Ishikawa (cell line): ENCODE results near the gene TBC1D12.

Source experiments
- CEBPB ChIP-seq: IDR thresholded peaks from 2 replicates; pipeline ENCODE4 v1.6.1; 2012
- CREB1 ChIP-seq: IDR thresholded peaks from 2 replicates; pipeline ENCODE4 v1.6.1; 2012; ENCODE audit warnings: low read depth
- EGR1 ChIP-seq: IDR thresholded peaks from 2 replicates; pipeline ENCODE4 v1.6.1; 2012
- EP300 ChIP-seq: IDR thresholded peaks from 2 replicates; pipeline ENCODE4 v1.6.1; 2012; ENCODE audit warnings: borderline replicate concordance
- FOXM1 ChIP-seq: IDR thresholded peaks from 2 replicates; pipeline ENCODE4 v1.6.1; 2012; ENCODE audit warnings: low read depth, borderline replicate concordance
- NFIC ChIP-seq: IDR thresholded peaks from 2 replicates; pipeline ENCODE4 v1.6.1; 2012
- RAD21 ChIP-seq: IDR thresholded peaks from 2 replicates; pipeline ENCODE4 v1.6.1; 2012; ENCODE audit warnings: low read depth
- REST ChIP-seq: IDR thresholded peaks from 2 replicates; pipeline ENCODE4 v1.6.1; 2012; ENCODE audit warnings: low read depth, mild to moderate bottlenecking
- TAF1 ChIP-seq: IDR thresholded peaks from 2 replicates; pipeline ENCODE4 v1.6.1; 2012; ENCODE audit warnings: low read depth, mild to moderate bottlenecking
- TCF12 ChIP-seq: IDR thresholded peaks from 2 replicates; pipeline ENCODE4 v1.6.1; 2012; ENCODE audit warnings: low read depth
- TEAD4 ChIP-seq: IDR thresholded peaks from 2 replicates; pipeline ENCODE4 v1.6.1; 2012
- USF1 ChIP-seq: IDR thresholded peaks from 2 replicates; pipeline ENCODE4 v1.6.1; 2012
- YY1 ChIP-seq: IDR thresholded peaks from 2 replicates; pipeline ENCODE4 v1.6.1; 2012; ENCODE audit warnings: low read depth
- ZBTB7A ChIP-seq: IDR thresholded peaks from 2 replicates; pipeline ENCODE4 v1.6.1; 2012; ENCODE audit warnings: low read depth
- TF ChIP-seq, protein P1 (sequence below): IDR thresholded peaks from 2 replicates; pipeline ENCODE4 v1.6.1; 2012

The TBC1D12 gene

DNA sequence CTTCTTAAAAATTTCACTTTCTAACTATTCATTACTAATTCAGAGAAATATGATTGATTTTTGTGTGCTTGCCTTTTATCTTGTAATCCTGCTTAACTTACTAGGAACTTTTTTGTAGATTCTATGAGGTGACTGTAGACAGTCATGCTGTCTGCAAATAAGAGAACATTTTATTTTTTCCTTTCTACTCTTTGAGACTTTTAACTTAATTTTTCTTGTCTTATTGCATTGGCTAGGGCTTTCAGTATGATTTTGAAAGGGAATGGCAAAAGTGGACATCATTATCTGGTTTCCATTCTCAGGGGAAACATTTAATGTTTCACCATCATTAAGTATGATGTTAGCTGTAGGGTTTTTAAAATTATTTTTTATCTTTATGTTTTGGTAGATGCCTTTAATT lies 23.6 kb downstream of the TBC1D12 start:
- no peak for TF ChIP-seq REST
- TF ChIP-seq EGR1: no peak
- TF ChIP-seq NFIC: no peak
- no peak for TF ChIP-seq FOXM1
- no peak for TF ChIP-seq TAF1
- no peak for TF ChIP-seq YY1
- TF ChIP-seq TEAD4: no peak
- no peak for TF ChIP-seq CEBPB
- no peak for TF ChIP-seq TCF12
- no peak for TF ChIP-seq RAD21
- no peak for TF ChIP-seq USF1
- TF ChIP-seq EP300: no peak

- TF ChIP-seq ZBTB7A: no peak
- TF ChIP-seq, protein P1, sequence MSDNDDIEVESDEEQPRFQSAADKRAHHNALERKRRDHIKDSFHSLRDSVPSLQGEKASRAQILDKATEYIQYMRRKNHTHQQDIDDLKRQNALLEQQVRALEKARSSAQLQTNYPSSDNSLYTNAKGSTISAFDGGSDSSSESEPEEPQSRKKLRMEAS: no peak
- no peak for TF ChIP-seq FOXM1
- TF ChIP-seq TEAD4: no peak
- no peak for TF ChIP-seq TAF1
- TF ChIP-seq USF1: no peak
- no peak for TF ChIP-seq YY1
- no peak for TF ChIP-seq TCF12
Measured at GRCh38 chr10:94427166-94427565, 24.8 kb downstream of the TBC1D12 start.

GRCh38 chr10:94428766-94429707 lies 26.7 kb downstream of the TBC1D12 start:
- TF ChIP-seq EP300: no peak
- TF ChIP-seq YY1: no peak

- TF ChIP-seq ZBTB7A: no peak
- TF ChIP-seq REST: no peak
- TF ChIP-seq RAD21: no peak
- TF ChIP-seq, protein P1: no peak
- TF ChIP-seq CEBPB: peak; percentile 80
- TF ChIP-seq YY1: no peak
Measured at GRCh38 chr10:94430701-94431100, 28.4 kb downstream of the TBC1D12 start.

DNA sequence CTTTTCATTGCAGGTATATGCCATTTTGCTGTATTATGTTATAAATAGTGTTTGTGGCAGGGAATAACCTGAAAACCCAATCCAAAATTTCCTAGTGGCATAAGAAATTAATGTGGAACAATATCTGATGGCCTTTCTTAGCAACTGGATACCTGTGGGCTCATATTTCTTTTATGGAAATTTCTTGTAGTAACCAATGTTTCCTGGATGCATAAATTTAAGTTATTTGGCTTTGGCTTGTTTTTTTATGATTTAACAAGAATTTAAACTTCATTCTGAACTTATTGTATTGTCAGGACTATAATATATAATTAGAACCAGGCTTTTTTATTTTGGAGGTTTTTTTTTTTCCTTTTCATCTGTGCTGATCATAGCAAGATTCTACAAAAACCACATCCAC lies 30.1 kb downstream of the TBC1D12 start:
- TF ChIP-seq USF1 (no peak), EGR1 (no peak), NFIC (no peak), CEBPB (no peak), TEAD4 (no peak), REST (no peak), CREB1 (no peak), YY1 (no peak), ZBTB7A (no peak), RAD21 (no peak)
- TF ChIP-seq, protein P1: no peak
